Right lobe of liver (tissue), 4 donors: ENCODE data around the gene KIF3C.

Source experiments
- POLR2A ChIP-seq: fragments of 450-650 bp; IDR thresholded peaks from one replicate; pipeline ENCODE4 v1.6.1; 2017; ENCODE audit warnings: antibody characterized with exemption, mild to moderate bottlenecking
- TF ChIP-seq, protein P1 (sequence below), 4 donors: fragments of 200-600 bp in 3 of 4; fragments of 450-650 bp in 1 of 4; IDR thresholded peaks; one replicate each; pipeline versions ENCODE4 v1.5.1 to v1.8.0; 2016 to 2022; ENCODE audit warnings: antibody characterized with exemption in 4 of 4, mild to moderate bottlenecking in 2 of 4
- donor health status: DM: no; HTN: no; CAD: no.
- donor health status: DM: no; HTN: no; CAD: no.
- donor health status: DM: no; HTN: yes; CAD: no.

DNA sequence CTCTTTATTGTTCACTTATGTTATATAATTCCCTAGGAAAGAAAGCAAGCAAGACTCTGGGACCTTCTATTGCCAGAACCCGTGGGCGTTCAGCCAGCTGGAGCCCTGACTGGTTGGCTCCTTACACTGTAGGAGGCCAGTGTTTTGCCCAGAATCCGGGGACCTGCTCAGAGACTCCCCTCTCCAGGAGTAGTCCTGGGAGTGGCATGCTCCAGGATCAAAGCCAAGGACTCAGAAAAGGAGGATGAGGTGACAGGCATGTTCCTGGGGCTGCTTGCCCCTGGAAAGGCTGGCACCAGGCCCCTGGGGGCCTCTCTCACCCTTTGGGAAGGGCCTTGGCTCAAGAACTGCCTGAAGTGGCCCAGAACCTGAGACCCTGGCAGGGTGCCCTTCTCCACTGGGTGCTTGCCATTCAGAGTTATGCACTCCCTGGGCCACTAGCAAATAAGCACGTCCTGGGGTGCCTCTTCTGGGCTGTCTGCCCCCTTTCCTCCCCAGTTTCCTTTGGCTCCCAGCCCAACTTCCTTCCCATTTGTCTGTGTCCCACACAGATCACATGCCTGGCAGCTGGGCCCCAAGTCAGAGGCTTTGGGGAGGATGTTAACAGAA is 19.6 kb upstream of the KIF3C start:
- TF ChIP-seq, protein P1, sequence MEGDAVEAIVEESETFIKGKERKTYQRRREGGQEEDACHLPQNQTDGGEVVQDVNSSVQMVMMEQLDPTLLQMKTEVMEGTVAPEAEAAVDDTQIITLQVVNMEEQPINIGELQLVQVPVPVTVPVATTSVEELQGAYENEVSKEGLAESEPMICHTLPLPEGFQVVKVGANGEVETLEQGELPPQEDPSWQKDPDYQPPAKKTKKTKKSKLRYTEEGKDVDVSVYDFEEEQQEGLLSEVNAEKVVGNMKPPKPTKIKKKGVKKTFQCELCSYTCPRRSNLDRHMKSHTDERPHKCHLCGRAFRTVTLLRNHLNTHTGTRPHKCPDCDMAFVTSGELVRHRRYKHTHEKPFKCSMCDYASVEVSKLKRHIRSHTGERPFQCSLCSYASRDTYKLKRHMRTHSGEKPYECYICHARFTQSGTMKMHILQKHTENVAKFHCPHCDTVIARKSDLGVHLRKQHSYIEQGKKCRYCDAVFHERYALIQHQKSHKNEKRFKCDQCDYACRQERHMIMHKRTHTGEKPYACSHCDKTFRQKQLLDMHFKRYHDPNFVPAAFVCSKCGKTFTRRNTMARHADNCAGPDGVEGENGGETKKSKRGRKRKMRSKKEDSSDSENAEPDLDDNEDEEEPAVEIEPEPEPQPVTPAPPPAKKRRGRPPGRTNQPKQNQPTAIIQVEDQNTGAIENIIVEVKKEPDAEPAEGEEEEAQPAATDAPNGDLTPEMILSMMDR (IDR thresholded peaks at IDR 0.05): no peak
- TF ChIP-seq POLR2A: no peak
